ENCODE data around the gene C10orf88.

Gene C10orf88, protein sequence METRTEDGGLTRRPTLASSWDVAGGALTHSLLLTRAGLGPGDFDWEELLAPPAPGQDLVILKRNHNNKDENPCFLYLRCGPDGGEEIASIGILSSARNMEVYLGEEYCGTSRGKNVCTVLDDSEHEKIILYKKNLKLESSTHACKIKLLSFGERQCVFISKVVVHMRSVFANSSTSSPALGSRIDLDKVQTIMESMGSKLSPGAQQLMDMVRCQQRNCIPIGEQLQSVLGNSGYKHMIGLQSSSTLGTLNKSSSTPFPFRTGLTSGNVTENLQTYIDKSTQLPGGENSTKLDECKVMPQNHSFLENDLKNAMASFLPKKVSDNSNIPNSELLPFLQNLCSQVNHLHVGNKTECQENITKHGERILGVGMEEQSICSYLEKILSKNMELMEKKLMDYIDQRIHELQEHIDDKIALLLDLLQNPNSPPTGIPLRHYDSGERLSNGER

GRCh38 chr10:122953902-122954730 is at the start of gene C10orf88:
TSS of gene C10orf88 (minus strand) at chr10:122954227. CDS start at chr10:122954178, 49 bp downstream.
- peak; percentile 100 for DNase-seq (ENCODE audit: low spot score)

DNA sequence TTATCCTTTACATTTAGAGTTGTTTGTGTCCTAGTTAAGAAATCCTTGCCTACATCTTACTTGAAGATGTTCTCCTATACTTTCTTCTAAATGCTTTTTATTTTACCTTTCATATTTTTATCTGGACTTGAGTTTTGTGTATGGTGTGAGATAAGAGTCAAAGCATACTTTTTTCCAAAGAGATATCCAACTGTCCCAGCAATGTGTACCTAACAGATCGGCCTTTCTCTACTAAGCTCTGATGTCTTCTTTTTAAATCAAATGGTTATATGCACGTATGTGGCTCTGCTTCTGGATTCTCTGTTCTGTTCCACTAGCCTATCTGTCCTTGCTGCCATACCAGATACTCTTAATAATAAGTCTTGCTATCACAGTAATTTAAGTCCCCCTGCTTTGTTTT is 47.3 kb upstream of the C10orf88 start:
- DNase-seq (ENCODE audit: low spot score): no peak

GRCh38 chr10:123000155-123000554 is 46.1 kb upstream of the C10orf88 start:
- DNase-seq (ENCODE audit: low spot score): no peak

DNA sequence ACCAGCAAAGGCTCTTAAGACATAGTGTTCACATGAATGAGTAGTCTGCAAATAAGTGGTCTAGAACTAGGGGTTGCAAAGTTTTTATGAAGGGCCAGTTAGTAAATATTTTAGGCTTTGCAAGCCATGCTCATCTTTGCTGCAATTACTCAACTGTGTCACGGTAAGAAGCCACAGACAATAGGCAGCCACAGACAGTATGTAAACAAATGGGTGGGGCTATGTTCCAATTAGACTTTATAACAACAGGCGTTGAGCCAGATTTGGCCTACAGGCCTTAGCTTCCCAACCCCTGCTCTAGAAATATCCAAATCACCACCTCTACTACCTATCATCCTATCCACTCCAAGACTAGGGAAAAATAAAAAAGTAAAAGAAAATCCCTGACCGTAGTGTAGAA is 45.3 kb upstream of the C10orf88 start:
- DNase-seq (ENCODE audit: low spot score): no peak

GRCh38 chr10:122998934-122999333 is 44.9 kb upstream of the C10orf88 start:
- DNase-seq (ENCODE audit: low spot score): no peak

- DNase-seq (ENCODE audit: low spot score): no peak
Observed at GRCh38 chr10:122998360-122998917, 44.4 kb upstream of the C10orf88 start.

DNA sequence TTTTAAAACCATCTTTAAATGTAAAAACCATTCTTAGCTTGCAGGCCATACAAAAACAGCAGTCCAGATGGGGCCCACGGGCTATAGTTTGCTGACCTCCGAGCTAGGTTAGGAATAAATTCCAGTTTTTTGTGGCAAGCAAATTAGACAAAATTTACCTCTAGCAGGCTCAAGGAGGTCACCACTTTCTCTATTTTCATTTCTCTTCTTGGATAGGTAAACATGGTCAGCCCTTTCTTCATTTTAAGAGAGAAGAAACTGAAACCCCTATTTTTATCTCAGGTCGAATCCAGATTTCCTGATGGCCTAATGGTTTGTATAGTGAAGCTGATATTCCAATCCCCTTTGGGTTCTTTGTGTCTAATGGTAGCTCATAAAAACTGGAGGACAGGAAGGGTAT is 43.8 kb upstream of the C10orf88 start:
- DNase-seq (ENCODE audit: low spot score): no peak

DNA sequence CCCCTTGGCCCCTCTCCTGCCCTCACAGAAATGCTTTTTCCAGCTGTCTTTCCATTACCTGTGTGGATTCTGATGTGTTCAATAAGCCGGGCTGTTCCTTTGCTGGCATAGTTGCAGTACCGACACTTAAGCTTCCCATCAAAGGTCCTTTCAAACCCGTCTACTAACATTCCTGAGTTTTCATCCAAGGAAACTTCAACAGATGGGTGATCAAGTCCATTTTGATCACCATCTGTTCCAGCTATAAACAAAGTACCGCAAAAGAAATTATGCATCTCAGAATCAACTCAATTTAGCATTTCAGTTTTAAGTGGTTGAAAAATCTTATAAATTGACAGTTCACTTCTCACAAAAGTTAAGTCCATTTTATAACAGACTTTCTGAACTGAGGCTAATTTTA is 41.9 kb upstream of the C10orf88 start:
- DNase-seq (ENCODE audit: low spot score): no peak

DNA sequence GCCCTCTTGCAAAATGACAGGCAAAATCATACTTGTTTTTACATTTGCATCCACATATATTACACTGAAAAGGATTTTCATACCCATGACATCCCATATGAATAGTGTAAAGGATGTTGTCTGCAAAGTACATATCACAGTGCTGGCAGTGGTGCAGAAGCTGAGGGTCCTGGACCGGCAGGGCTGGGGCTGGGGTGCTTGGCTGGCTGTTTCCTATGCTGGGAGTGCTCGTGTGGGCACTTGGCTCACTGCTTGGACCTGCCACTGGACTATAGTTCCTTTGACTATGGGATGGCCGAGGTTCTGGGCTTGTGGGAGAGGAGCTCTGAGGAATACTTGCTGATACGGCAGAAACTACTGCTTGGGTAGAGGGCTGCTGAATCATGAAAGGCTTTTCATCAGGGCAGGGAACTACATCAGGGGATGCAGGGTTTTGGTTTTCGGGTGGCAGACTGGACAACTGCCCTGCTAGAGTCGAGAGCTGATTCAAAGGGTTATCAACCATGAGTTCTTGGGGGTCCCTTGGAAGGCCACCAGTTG is 39.8 kb upstream of the C10orf88 start:
- DNase-seq (ENCODE audit: low spot score): no peak

- no peak for DNase-seq (ENCODE audit: low spot score)
Observed at GRCh38 chr10:122992031-122992585, 38.1 kb upstream of the C10orf88 start.

GRCh38 chr10:122990278-122990677 is 36.3 kb upstream of the C10orf88 start:
- DNase-seq (ENCODE audit: low spot score): no peak

DNA sequence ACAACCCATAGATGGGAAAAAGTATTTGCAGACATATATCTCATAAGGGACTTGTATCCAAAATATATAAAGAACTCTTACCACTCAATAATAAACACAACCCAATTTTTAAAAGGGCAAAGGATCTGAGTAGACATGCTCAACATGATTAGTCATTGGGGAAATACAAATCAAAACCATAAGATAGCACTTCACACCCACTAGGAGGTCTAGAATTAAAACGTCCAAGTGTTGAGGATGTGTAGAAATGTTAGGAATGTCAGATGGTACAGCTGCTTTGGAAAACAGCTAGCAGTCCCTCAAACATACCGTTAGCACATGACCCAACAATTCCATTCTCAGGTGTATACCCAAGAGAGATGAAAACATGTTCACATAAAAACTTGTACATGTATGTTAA is 34.5 kb upstream of the C10orf88 start:
- DNase-seq (ENCODE audit: low spot score): no peak

DNA sequence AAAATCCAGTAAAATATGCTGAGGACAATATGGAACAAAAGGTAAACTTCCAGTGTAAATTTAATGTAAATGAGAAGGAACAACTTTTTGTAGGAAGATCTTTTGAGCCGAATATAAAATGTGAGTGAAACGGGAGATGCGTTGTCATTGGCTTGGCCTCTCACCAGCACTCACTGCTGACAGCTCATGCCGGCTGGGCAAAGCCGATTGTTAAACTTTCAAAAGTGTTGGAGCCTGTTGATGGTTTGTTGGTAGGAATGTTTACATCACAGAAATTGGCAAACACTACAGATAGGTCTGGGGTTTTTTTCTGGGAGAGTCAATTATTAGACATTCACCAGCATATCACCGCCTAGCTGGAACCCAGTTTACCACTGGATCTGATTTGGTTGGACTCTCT is 32.3 kb upstream of the C10orf88 start:
- no peak for DNase-seq (ENCODE audit: low spot score)

GRCh38 chr10:122984708-122985107 is 30.7 kb upstream of the C10orf88 start:
- DNase-seq (ENCODE audit: low spot score): no peak

- DNase-seq (ENCODE audit: low spot score): no peak
Observed at GRCh38 chr10:122983898-122984297, 29.9 kb upstream of the C10orf88 start.

- DNase-seq (ENCODE audit: low spot score): peak; percentile 60
Observed at GRCh38 chr10:122981066-122981464, 27.0 kb upstream of the C10orf88 start.

DNA sequence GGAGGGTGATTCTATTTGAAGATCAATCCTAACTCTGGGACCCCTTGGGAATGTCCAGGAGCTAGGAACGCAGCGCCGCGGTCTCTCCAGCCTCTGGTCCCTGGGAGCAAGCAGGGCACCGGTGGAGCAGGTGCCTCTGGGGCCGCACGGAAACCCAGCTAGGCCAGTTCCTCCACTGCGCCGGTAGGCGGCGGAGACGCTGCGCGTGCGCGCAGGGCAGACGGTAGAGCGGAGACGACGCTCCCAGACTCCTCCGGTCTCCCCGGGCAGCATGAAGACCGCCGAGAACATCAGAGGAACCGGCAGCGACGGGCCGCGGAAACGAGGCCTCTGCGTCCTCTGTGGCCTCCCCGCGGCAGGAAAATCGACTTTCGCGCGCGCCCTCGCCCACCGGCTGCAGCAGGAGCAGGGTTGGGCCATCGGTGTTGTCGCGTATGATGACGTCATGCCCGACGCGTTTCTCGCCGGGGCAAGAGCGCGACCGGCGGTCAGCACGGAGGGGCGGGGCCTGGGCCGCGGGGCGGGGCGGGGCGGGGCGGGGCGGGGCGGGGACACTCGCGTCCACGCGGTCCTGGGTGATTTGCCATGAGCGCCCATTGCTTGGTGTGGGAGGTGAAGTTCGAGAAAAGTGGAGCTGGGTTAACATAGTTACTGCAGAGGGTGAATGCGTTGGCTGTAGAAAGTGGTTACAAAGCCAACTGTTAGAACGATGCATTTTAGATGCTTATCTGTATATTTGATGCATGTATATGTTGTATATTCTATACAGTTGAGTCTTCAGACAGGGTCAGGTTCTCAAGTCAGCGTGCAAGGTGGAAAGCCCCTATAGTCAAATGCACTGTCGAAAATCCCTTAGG is 26.4 kb upstream of the C10orf88 start, which contains the start of gene PSTK:
Gene PSTK, plus strand, starts transcription at position 193 of the 857 bp plus-strand sequence. Its CDS starts 79 bp downstream, at position 272.
- DNase-seq (ENCODE audit: low spot score): peak; percentile 99

- no peak for DNase-seq (ENCODE audit: low spot score)
Observed at GRCh38 chr10:122974543-122975064, 20.6 kb upstream of the C10orf88 start.

- no peak for DNase-seq (ENCODE audit: low spot score)
Observed at GRCh38 chr10:122974023-122974422, 20.0 kb upstream of the C10orf88 start.

GRCh38 chr10:122968698-122969097 is 14.7 kb upstream of the C10orf88 start:
- no peak for DNase-seq (ENCODE audit: low spot score)

GRCh38 chr10:122966879-122967278 is 12.9 kb upstream of the C10orf88 start:
- no peak for DNase-seq (ENCODE audit: low spot score)
